ENCODE measurements around the gene PTCHD1.

The PTCHD1 gene

GRCh38 chrX:23398570-23398969 is 63.9 kb downstream of the PTCHD1 start:
- no peaks in the 10 kb centered on the region for H3K9me3 ChIP-seq (ENCODE audit: insufficient read depth, low read length)
- no peak overlapping the region for H3K9ac ChIP-seq (ENCODE audit: insufficient read length, low read depth)
- no peak overlapping the region for H3K4me3 ChIP-seq (ENCODE audit: insufficient read length, low read depth)
- TF ChIP-seq YY1 (IDR thresholded peaks at IDR 0.05; ENCODE audit: insufficient read depth, insufficient read length) (no peak), ZNF274 (IDR thresholded peaks at IDR 0.05; ENCODE audit: low read depth, low read length) (no peak), SUZ12 (IDR thresholded peaks at IDR 0.05; ENCODE audit: extremely low read depth, insufficient read depth, insufficient read length) (no peak)
- no peak for DNase-seq (ENCODE audit: low read depth, low spot score)
- no peaks in the 10 kb centered on the region for H3K4me1 ChIP-seq (ENCODE audit: insufficient read depth, insufficient read length)
- no peaks in the 10 kb centered on the region for H3K36me3 ChIP-seq (ENCODE audit: insufficient read depth, insufficient read length, low read length)
- H3K27me3 ChIP-seq (ENCODE audit: insufficient read depth, insufficient read length) = no peaks in the 10 kb centered on the region

- H3K36me3 ChIP-seq (ENCODE audit: insufficient read depth, insufficient read length, low read length) = no peaks in the 10 kb centered on the region
- no peak for DNase-seq (ENCODE audit: low read depth, low spot score)
- no peak overlapping the region for H3K4me3 ChIP-seq (ENCODE audit: insufficient read length, low read depth)
- no peaks in the 10 kb centered on the region for H3K9me3 ChIP-seq (ENCODE audit: insufficient read depth, low read length)
- no peaks in the 10 kb centered on the region for H3K27me3 ChIP-seq (ENCODE audit: insufficient read depth, insufficient read length)
- no peaks in the 10 kb centered on the region for H3K4me1 ChIP-seq (ENCODE audit: insufficient read depth, insufficient read length)
- no peak overlapping the region for H3K9ac ChIP-seq (ENCODE audit: insufficient read length, low read depth)
- TF ChIP-seq SUZ12 (IDR thresholded peaks at IDR 0.05; ENCODE audit: extremely low read depth, insufficient read depth, insufficient read length) = no peak
- TF ChIP-seq YY1 (IDR thresholded peaks at IDR 0.05; ENCODE audit: insufficient read depth, insufficient read length) = no peak
- no peak for TF ChIP-seq ZNF274 (IDR thresholded peaks at IDR 0.05; ENCODE audit: low read depth, low read length)
Measured at GRCh38 chrX:23403849-23404248, 69.2 kb downstream of the PTCHD1 start.

DNA sequence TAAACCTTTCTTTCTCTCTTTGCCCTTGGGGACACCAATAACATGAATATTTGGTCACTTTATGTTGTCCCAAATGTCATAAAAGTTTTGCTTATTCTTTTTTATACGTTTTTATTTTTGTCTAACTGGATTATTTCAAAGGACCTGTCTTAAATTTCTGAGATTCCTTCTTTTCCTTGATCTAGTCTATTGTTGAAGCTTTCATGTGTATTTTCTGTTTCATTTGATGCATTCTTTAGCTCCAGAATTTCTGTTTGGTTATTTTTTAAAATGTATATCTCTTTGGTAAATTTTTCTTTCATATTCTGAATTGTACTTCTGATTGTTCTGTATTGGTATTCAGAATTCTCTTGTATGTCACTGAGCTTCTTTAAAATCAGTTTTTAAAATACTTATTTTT is 88.3 kb downstream of the PTCHD1 start:
- Histone ChIP-seq H3K9ac (ENCODE audit: insufficient read length, low read depth) (no peak overlapping the region), H3K4me1 (ENCODE audit: insufficient read depth, insufficient read length) (no peaks in the 10 kb centered on the region), H3K27me3 (ENCODE audit: insufficient read depth, insufficient read length) (no peaks in the 10 kb centered on the region), H3K9me3 (ENCODE audit: insufficient read depth, low read length) (no peaks in the 10 kb centered on the region), H3K36me3 (ENCODE audit: insufficient read depth, insufficient read length, low read length) (no peaks in the 10 kb centered on the region), H3K4me3 (ENCODE audit: insufficient read length, low read depth) (no peak overlapping the region)
- no peak for DNase-seq (ENCODE audit: low read depth, low spot score)
- TF ChIP-seq ZNF274 (IDR thresholded peaks at IDR 0.05; ENCODE audit: low read depth, low read length) = no peak
- TF ChIP-seq SUZ12 (IDR thresholded peaks at IDR 0.05; ENCODE audit: extremely low read depth, insufficient read depth, insufficient read length) = no peak
- no peak for TF ChIP-seq YY1 (IDR thresholded peaks at IDR 0.05; ENCODE audit: insufficient read depth, insufficient read length)

DNA sequence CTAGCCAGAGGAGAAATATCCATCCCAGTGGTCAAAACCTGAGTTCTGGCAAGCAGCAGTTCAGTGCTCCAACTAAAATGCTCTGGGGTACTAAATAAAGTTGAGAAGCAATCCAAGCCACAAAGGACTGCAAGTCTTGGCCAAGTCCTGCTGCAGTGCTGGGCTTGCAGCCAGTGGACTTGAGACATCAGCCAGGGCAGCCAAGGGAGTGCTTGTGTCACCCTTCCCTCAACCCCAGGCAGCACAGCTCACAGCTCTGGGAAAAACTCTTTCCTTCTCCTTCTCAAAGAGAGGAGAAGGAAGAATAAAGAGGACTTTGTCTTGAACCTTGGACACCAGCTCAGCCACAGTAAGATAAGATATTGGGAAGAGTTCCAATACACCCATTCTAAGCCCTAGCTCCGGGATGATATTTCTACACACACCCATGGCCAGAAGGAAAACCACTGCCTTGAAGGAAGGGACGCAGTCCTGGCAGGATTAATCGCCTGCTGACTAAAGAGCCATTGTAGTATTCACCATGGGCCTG is 99.8 kb downstream of the PTCHD1 start:
- DNase-seq (ENCODE audit: low read depth, low spot score) = no peak

GRCh38 chrX:23435108-23435507 is 100.5 kb downstream of the PTCHD1 start:
- no peak overlapping the region for H3K4me3 ChIP-seq (ENCODE audit: insufficient read length, low read depth)
- H3K9me3 ChIP-seq (ENCODE audit: insufficient read depth, low read length) = peaks cover 2% of the 10 kb centered on the region; the same call in 1 of the 2 replicates
- no peaks in the 10 kb centered on the region for H3K36me3 ChIP-seq (ENCODE audit: insufficient read depth, insufficient read length, low read length)
- peaks cover 5% of the 10 kb centered on the region for H3K4me1 ChIP-seq (ENCODE audit: insufficient read depth, insufficient read length)
- no peak overlapping the region for H3K9ac ChIP-seq (ENCODE audit: insufficient read length, low read depth)
- DNase-seq (ENCODE audit: low read depth, low spot score) = no peak
- H3K27me3 ChIP-seq (ENCODE audit: insufficient read depth, insufficient read length) = no peaks in the 10 kb centered on the region
- TF ChIP-seq ZNF274 (IDR thresholded peaks at IDR 0.05; ENCODE audit: low read depth, low read length) = no peak
- TF ChIP-seq YY1 (IDR thresholded peaks at IDR 0.05; ENCODE audit: insufficient read depth, insufficient read length) = no peak
- TF ChIP-seq SUZ12 (IDR thresholded peaks at IDR 0.05; ENCODE audit: extremely low read depth, insufficient read depth, insufficient read length) = no peak

More for the DNA sequence above, 99.8 kb downstream of the PTCHD1 start:
- TF ChIP-seq ZNF274 (IDR thresholded peaks at IDR 0.05; ENCODE audit: low read depth, low read length) = no peak
- Histone ChIP-seq H3K36me3 (ENCODE audit: insufficient read depth, insufficient read length, low read length) (no peaks in the 10 kb centered on the region), H3K27me3 (ENCODE audit: insufficient read depth, insufficient read length) (no peaks in the 10 kb centered on the region), H3K9ac (ENCODE audit: insufficient read length, low read depth) (no peak overlapping the region), H3K9me3 (ENCODE audit: insufficient read depth, low read length) (peaks cover 9% of the 10 kb centered on the region; the same call in 1 of the 2 replicates), H3K4me1 (ENCODE audit: insufficient read depth, insufficient read length) (peaks cover 5% of the 10 kb centered on the region), H3K4me3 (ENCODE audit: insufficient read length, low read depth) (no peak overlapping the region)

DNA sequence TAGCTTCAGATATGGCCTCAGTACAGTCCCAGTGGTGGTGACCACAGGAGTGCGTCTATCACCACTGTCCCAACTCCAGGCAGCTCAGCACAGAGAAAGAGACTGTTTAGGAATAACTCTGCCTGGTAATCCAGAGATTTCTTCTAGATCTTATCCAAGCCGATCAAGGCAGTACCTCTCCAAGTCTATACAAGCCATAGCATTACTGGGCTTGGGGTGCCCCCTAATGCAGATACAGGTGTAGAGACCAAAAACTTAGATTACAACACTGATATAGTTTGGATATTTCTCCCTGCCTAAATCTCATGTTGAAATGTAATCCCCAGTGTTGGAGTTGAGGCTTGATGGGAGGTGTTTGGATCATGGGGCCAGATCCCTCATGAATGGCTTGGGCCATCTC is 100.9 kb downstream of the PTCHD1 start:
- Histone ChIP-seq H3K9me3 (ENCODE audit: insufficient read depth, low read length) (no peaks in the 10 kb centered on the region), H3K9ac (ENCODE audit: insufficient read length, low read depth) (no peak overlapping the region), H3K27me3 (ENCODE audit: insufficient read depth, insufficient read length) (no peaks in the 10 kb centered on the region), H3K4me3 (ENCODE audit: insufficient read length, low read depth) (no peak overlapping the region), H3K4me1 (ENCODE audit: insufficient read depth, insufficient read length) (peaks cover 5% of the 10 kb centered on the region), H3K36me3 (ENCODE audit: insufficient read depth, insufficient read length, low read length) (no peaks in the 10 kb centered on the region)
- TF ChIP-seq ZNF274 (IDR thresholded peaks at IDR 0.05; ENCODE audit: low read depth, low read length) (no peak), YY1 (IDR thresholded peaks at IDR 0.05; ENCODE audit: insufficient read depth, insufficient read length) (no peak), SUZ12 (IDR thresholded peaks at IDR 0.05; ENCODE audit: extremely low read depth, insufficient read depth, insufficient read length) (no peak)
- no peak for DNase-seq (ENCODE audit: low read depth, low spot score)

DNA sequence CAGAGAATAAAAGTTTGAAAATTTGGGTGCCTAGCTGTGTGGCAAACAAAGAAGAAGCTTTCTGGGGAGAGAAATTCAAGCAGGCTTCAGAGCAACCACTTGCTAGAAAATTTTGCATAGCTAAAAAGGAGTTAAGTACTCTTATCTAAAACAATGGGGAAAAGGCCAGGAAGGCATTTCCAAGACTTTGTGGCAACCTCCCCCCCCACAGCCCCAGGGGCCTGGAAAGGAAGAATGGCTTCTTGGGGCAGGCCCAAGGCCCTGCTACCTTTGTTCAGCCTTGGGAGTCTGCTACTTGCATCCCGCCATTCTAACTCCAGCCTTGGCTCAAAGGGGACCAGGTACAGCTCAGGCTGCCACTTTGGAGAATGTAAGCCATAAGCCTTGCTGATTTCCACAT is 102.2 kb downstream of the PTCHD1 start:
- no peaks in the 10 kb centered on the region; the same call in 1 of the 2 replicates for H3K9me3 ChIP-seq (ENCODE audit: insufficient read depth, low read length)
- no peak for TF ChIP-seq SUZ12 (IDR thresholded peaks at IDR 0.05; ENCODE audit: extremely low read depth, insufficient read depth, insufficient read length)

DNA sequence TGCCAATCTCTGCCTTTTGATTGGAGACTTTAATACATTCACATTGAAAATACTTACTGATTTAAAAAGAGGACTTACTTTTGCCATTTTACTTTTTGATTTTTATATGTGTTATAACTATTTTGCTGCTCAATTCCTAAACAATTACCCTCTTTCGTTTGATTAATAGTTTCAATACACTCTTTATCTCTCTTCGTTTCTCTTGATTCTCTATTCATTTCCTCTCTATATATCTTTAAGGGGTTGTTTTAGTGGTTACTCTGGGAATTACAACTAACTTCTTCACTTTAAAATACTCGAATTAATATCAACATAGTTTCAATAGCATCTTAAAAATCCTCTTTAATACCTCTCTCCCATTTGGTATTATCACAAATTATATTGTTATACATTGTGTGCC is 116.6 kb downstream of the PTCHD1 start:
- Histone ChIP-seq H3K4me3 (ENCODE audit: insufficient read length, low read depth) (no peak overlapping the region), H3K27me3 (ENCODE audit: insufficient read depth, insufficient read length) (no peaks in the 10 kb centered on the region), H3K4me1 (ENCODE audit: insufficient read depth, insufficient read length) (no peaks in the 10 kb centered on the region), H3K36me3 (ENCODE audit: insufficient read depth, insufficient read length, low read length) (no peaks in the 10 kb centered on the region), H3K9ac (ENCODE audit: insufficient read length, low read depth) (no peak overlapping the region), H3K9me3 (ENCODE audit: insufficient read depth, low read length) (no peaks in the 10 kb centered on the region)
- no peak for TF ChIP-seq YY1 (IDR thresholded peaks at IDR 0.05; ENCODE audit: insufficient read depth, insufficient read length)
- DNase-seq (ENCODE audit: low read depth, low spot score) = no peak

More for the DNA sequence above, 102.2 kb downstream of the PTCHD1 start:
- H3K4me1 ChIP-seq (ENCODE audit: insufficient read depth, insufficient read length) = peaks cover 5% of the 10 kb centered on the region
- H3K4me3 ChIP-seq (ENCODE audit: insufficient read length, low read depth) = no peak overlapping the region
- H3K36me3 ChIP-seq (ENCODE audit: insufficient read depth, insufficient read length, low read length) = no peaks in the 10 kb centered on the region
- H3K27me3 ChIP-seq (ENCODE audit: insufficient read depth, insufficient read length) = no peaks in the 10 kb centered on the region
- no peak overlapping the region for H3K9ac ChIP-seq (ENCODE audit: insufficient read length, low read depth)
- DNase-seq (ENCODE audit: low read depth, low spot score) = peak; percentile 83
